T-helper 2 cell treated with Interferon-gamma antibody and Interleukin-4, amounts not matched to agents 5 μg/mL and 100 μg/mL, for 36 hours (primary cell): Measurements from ENCODE around the gene CHRND.

Experiments
- DNase-seq: peaks from one replicate; pipeline ENCODE4 v3.0.0; 2021; ENCODE audit warnings: low spot score
- H3K27ac Mint-ChIP-seq: one replicate; pipeline ENCODE4 v1.8.0; 2021; ENCODE audit warnings: mild to moderate bottlenecking, mixed read lengths
- H3K27me3 Mint-ChIP-seq: one replicate; pipeline ENCODE4 v1.8.0; 2021; ENCODE audit warnings: low read depth, mixed read lengths
- H3K36me3 Mint-ChIP-seq: one replicate; pipeline ENCODE4 v1.8.0; 2021; ENCODE audit warnings: low read depth, mixed read lengths
- H3K4me1 Mint-ChIP-seq: one replicate; pipeline ENCODE4 v1.8.0; 2021; ENCODE audit warnings: low read depth, mixed read lengths
- H3K4me3 Mint-ChIP-seq: one replicate; pipeline ENCODE4 v1.8.0; 2022; ENCODE audit warnings: mild to moderate bottlenecking, moderate library complexity, mixed read lengths
- H3K9me3 Mint-ChIP-seq: one replicate; pipeline ENCODE4 v1.8.0; 2021; ENCODE audit warnings: mixed read lengths

Gene CHRND

GRCh38 chr2:232533944-232534710 lies 8.2 kb downstream of the CHRND start:
- no peaks in the 10 kb centered on the region for H3K36me3 Mint-ChIP-seq
- H3K4me3 Mint-ChIP-seq, result no peak overlapping the region
- H3K9me3 Mint-ChIP-seq, result peaks cover 7% of the 10 kb centered on the region
- H3K27ac Mint-ChIP-seq, result no peak overlapping the region
- DNase-seq, result no peak
- peaks cover 10% of the 10 kb centered on the region for H3K27me3 Mint-ChIP-seq
- peaks cover 4% of the 10 kb centered on the region for H3K4me1 Mint-ChIP-seq

GRCh38 chr2:232534940-232535651 lies 9.1 kb downstream of the CHRND start:
- Mint-ChIP-seq H3K9me3 (peaks cover 7% of the 10 kb centered on the region), H3K36me3 (no peaks in the 10 kb centered on the region), H3K27ac (no peak overlapping the region), H3K27me3 (peaks cover 10% of the 10 kb centered on the region), H3K4me1 (peaks cover 4% of the 10 kb centered on the region), H3K4me3 (no peak overlapping the region)
- DNase-seq, result no peak

GRCh38 chr2:232535761-232536530 lies 10.0 kb downstream of the CHRND start:
- peaks cover 7% of the 10 kb centered on the region for H3K9me3 Mint-ChIP-seq
- H3K4me1 Mint-ChIP-seq, result peaks cover 4% of the 10 kb centered on the region
- no peak overlapping the region for H3K4me3 Mint-ChIP-seq
- peaks cover 10% of the 10 kb centered on the region for H3K27me3 Mint-ChIP-seq
- H3K36me3 Mint-ChIP-seq, result no peaks in the 10 kb centered on the region
- no peak overlapping the region for H3K27ac Mint-ChIP-seq
- DNase-seq, result no peak

- Mint-ChIP-seq H3K27ac (no peak overlapping the region), H3K9me3 (peaks cover 7% of the 10 kb centered on the region)
- DNase-seq, result no peak
Observed at GRCh38 chr2:232537079-232537478, 11.1 kb downstream of the CHRND start.

GRCh38 chr2:232537499-232537898 lies 11.5 kb downstream of the CHRND start:
- H3K9me3 Mint-ChIP-seq, result peaks cover 7% of the 10 kb centered on the region
- DNase-seq, result no peak
- H3K27me3 Mint-ChIP-seq, result peaks cover 10% of the 10 kb centered on the region
- H3K4me1 Mint-ChIP-seq, result peaks cover 4% of the 10 kb centered on the region
- no peaks in the 10 kb centered on the region for H3K36me3 Mint-ChIP-seq
- no peak overlapping the region for H3K4me3 Mint-ChIP-seq
- H3K27ac Mint-ChIP-seq, result no peak overlapping the region

More at GRCh38 chr2:232537079-232537478, 11.1 kb downstream of the CHRND start:
- Mint-ChIP-seq H3K36me3 (no peaks in the 10 kb centered on the region), H3K27me3 (peaks cover 10% of the 10 kb centered on the region), H3K4me3 (no peak overlapping the region), H3K4me1 (peaks cover 4% of the 10 kb centered on the region)

- Mint-ChIP-seq H3K27me3 (peaks cover 10% of the 10 kb centered on the region), H3K27ac (no peak overlapping the region), H3K36me3 (no peaks in the 10 kb centered on the region), H3K4me1 (peaks cover 4% of the 10 kb centered on the region), H3K9me3 (peaks cover 7% of the 10 kb centered on the region), H3K4me3 (no peak overlapping the region)
- DNase-seq, result no peak
Observed at GRCh38 chr2:232538671-232539070, 12.7 kb downstream of the CHRND start.

GRCh38 chr2:232539298-232540231 lies 13.6 kb downstream of the CHRND start, which contains the start of gene CHRNG:
Gene CHRNG (plus strand): TSS chr2:232539692. CDS start chr2:232539748, 56 bp downstream.
- H3K27ac Mint-ChIP-seq, result no peak within 1 kb of the TSS
- H3K27me3 Mint-ChIP-seq, result peaks cover 10% of the 10 kb centered on the region
- H3K4me1 Mint-ChIP-seq, result peaks cover 4% of the 10 kb centered on the region
- DNase-seq, result no peak
- H3K4me3 Mint-ChIP-seq, result no peak within 1 kb of the TSS
- no peaks in the 10 kb centered on the region for H3K36me3 Mint-ChIP-seq
- H3K9me3 Mint-ChIP-seq, result peaks cover 7% of the 10 kb centered on the region

- Mint-ChIP-seq H3K36me3 (no peaks in the 10 kb centered on the region), H3K4me3 (no peak overlapping the region), H3K27me3 (peaks cover 10% of the 10 kb centered on the region), H3K4me1 (peaks cover 4% of the 10 kb centered on the region), H3K27ac (no peak overlapping the region), H3K9me3 (peaks cover 7% of the 10 kb centered on the region)
- DNase-seq, result no peak
Observed at GRCh38 chr2:232540441-232541041, 14.6 kb downstream of the CHRND start.

GRCh38 chr2:232541195-232541960 lies 15.4 kb downstream of the CHRND start:
- H3K9me3 Mint-ChIP-seq, result peaks cover 4% of the 10 kb centered on the region
- no peak overlapping the region for H3K4me3 Mint-ChIP-seq

GRCh38 chr2:232541961-232542714 lies 16.2 kb downstream of the CHRND start:
- H3K4me3 Mint-ChIP-seq, result no peak overlapping the region
- peaks cover 3% of the 10 kb centered on the region for H3K36me3 Mint-ChIP-seq
- H3K9me3 Mint-ChIP-seq, result no peaks in the 10 kb centered on the region
- no peak overlapping the region for H3K27ac Mint-ChIP-seq
- peaks cover 4% of the 10 kb centered on the region for H3K4me1 Mint-ChIP-seq
- DNase-seq, result no peak
- H3K27me3 Mint-ChIP-seq, result peaks cover 10% of the 10 kb centered on the region

More at GRCh38 chr2:232541195-232541960, 15.4 kb downstream of the CHRND start:
- Mint-ChIP-seq H3K27ac (no peak overlapping the region), H3K27me3 (peaks cover 10% of the 10 kb centered on the region), H3K4me1 (peaks cover 4% of the 10 kb centered on the region), H3K36me3 (peaks cover under 1% of the 10 kb centered on the region)
- no peak for DNase-seq

GRCh38 chr2:232542715-232543467 lies 16.9 kb downstream of the CHRND start:
- Mint-ChIP-seq H3K4me3 (no peak overlapping the region), H3K9me3 (no peaks in the 10 kb centered on the region), H3K36me3 (peaks cover 6% of the 10 kb centered on the region), H3K4me1 (peaks cover 9% of the 10 kb centered on the region), H3K27ac (no peak overlapping the region), H3K27me3 (peaks cover 9% of the 10 kb centered on the region)
- no peak for DNase-seq
